GM12878 (cell line): ENCODE data around the gene DRC1. TPM values are rescaled to one million over a fixed set of nuclear protein-coding genes. Genes with fewer than 3 reads are reported as not detected.

Source experiments
- ATAC-seq: fragments of 200-7000 bp; cut with Tn5 transposase; 3 replicates; pipeline ENCODE4 v1.9.1; 2020; ENCODE audit warnings: mild to moderate bottlenecking, moderate library complexity
- BruUV-seq: library from RNA; stranded (reverse); fragments of 400-500 nt; replicated peaks from 2 replicates; lab custom pipeline; 2021; lab: Mats Ljungman, UMichigan
- CTCF ChIA-PET: fragments of 300-600 bp; sonication (Branson Sonifier 250); formaldehyde crosslinking; extraction: SDS; loops from one replicate; lab custom pipeline; 2021; ENCODE audit warnings: inconsistent platforms; lab: Yijun Ruan, JAX
- POLR2A ChIA-PET: fragments of 350-600 bp; formaldehyde crosslinking; extraction: SDS; loops from one replicate; lab custom pipeline; 2021; ENCODE audit warnings: inconsistent platforms; lab: Charles Lee
- RAD21 ChIA-PET: fragments of 300-600 bp; sonication (Branson Sonifier 250); formaldehyde crosslinking; loops from one replicate; lab custom pipeline; 2023; ENCODE audit warnings: antibody characterized with exemption; ENCODE audit not compliant: unreplicated experiment; lab: Charles Lee
- SMC1A ChIA-PET: fragments of 300-600 bp; sonication (Branson Sonifier 250); formaldehyde crosslinking; loops from one replicate; lab custom pipeline; 2023; ENCODE audit not compliant: unreplicated experiment, uncharacterized antibody; lab: Charles Lee
- DNase-seq: peaks from one replicate; pipeline ENCODE4 v3.0.0-alpha.2; 2011; ENCODE audit warnings: low read depth, low spot score
- FAIRE-seq: peaks from 3 replicates; lab custom pipeline; 2011; peaks lifted over from hg19 to GRCh38; lab: Jason Lieb, UNC
- H2AFZ ChIP-seq: 2 replicates; pipeline ENCODE4 v1.6.0; 2011; ENCODE audit warnings: low read depth, low read length, control low read depth; ENCODE audit not compliant: control insufficient read depth
- H3K27ac ChIP-seq: 2 replicates; pipeline ENCODE4 v1.5.1; 2011; ENCODE audit warnings: control low read depth; ENCODE audit not compliant: control insufficient read depth, insufficient read depth
- H3K27me3 ChIP-seq, 2 experiments: replicated peaks in 1 of 2; 2 replicates each; pipeline versions ENCODE4 v1.6.0 to v1.6.1; 2011; ENCODE audit warnings: low read length in 1 of 2; ENCODE audit not compliant: control insufficient read depth in 2 of 2, insufficient read depth in 2 of 2
- H3K36me3 ChIP-seq, 2 experiments: 2 replicates each; pipeline ENCODE4 v1.5.1; 2011; ENCODE audit warnings: low read length in 1 of 2; ENCODE audit not compliant: control insufficient read depth in 2 of 2, insufficient read depth in 2 of 2
- H3K4me1 ChIP-seq: 2 replicates; pipeline ENCODE4 v1.6.1; 2011; ENCODE audit warnings: mild to moderate bottlenecking, low read length, moderate library complexity, mixed read lengths; ENCODE audit not compliant: control insufficient read depth, insufficient read depth
- H3K4me2 ChIP-seq: 2 replicates; pipeline ENCODE4 v1.6.0; 2011; ENCODE audit warnings: control low read depth; ENCODE audit not compliant: control insufficient read depth, insufficient read depth
- H3K4me3 ChIP-seq: fragments of 200-600 bp; sonication (generic); 2 replicates; pipeline ENCODE4 v1.5.1; 2016
- H3K79me2 ChIP-seq: 2 replicates; pipeline ENCODE4 v1.6.0; 2011; ENCODE audit warnings: low read length; ENCODE audit not compliant: control insufficient read depth, insufficient read depth
- H3K9ac ChIP-seq: 2 replicates; pipeline ENCODE4 v1.8.0; 2011; ENCODE audit warnings: low read length, control low read depth, mixed read lengths; ENCODE audit not compliant: control insufficient read depth, insufficient read depth
- H3K9me3 ChIP-seq: replicated peaks from 3 replicates; pipeline ENCODE4 v1.5.1; 2011; ENCODE audit warnings: mild to moderate bottlenecking, low read length; ENCODE audit not compliant: control insufficient read depth, insufficient read depth
- H4K20me1 ChIP-seq: 2 replicates; pipeline ENCODE4 v1.6.0; 2011; ENCODE audit not compliant: control insufficient read depth, insufficient read depth
- BCL11A ChIP-seq: IDR thresholded peaks from 2 replicates; pipeline ENCODE4 v1.6.1; 2011; ENCODE audit warnings: low read depth, low read length
- CEBPB ChIP-seq, 2 experiments: fragments of 150-350 bp in 1 of 2; IDR thresholded peaks; 2 replicates each; pipeline ENCODE4 v1.6.1; 2012 to 2014; ENCODE audit warnings: low read depth in 2 of 2, low read length in 2 of 2, borderline replicate concordance in 1 of 2, inconsistent platforms in 1 of 2
- EED ChIP-seq: sonication (generic); IDR thresholded peaks from 2 replicates; pipeline ENCODE4 v1.6.1; 2016; ENCODE audit warnings: antibody characterized with exemption, low read depth
- EZH2 ChIP-seq: IDR thresholded peaks from 2 replicates; pipeline ENCODE4 v1.6.1; 2012; ENCODE audit warnings: low read depth, mild to moderate bottlenecking, control low read depth, inconsistent platforms, low read length, borderline replicate concordance; ENCODE audit not compliant: control insufficient read depth
- JUND ChIP-seq: IDR thresholded peaks from 2 replicates; pipeline ENCODE4 v1.6.1; 2012; ENCODE audit warnings: low read depth, mild to moderate bottlenecking, low read length, improper control_type of control experiment, moderate library complexity
- MEF2A ChIP-seq: IDR thresholded peaks from 2 replicates; pipeline ENCODE4 v1.6.1; 2011; ENCODE audit warnings: low read depth, mild to moderate bottlenecking, low read length, moderate library complexity; ENCODE audit not compliant: insufficient read depth
- MYC ChIP-seq: IDR thresholded peaks from 2 replicates; pipeline ENCODE4 v1.6.1; 2011; ENCODE audit warnings: mild to moderate bottlenecking, low read length, moderate library complexity, inconsistent platforms; ENCODE audit not compliant: insufficient read depth, insufficient replicate concordance, insufficient read length, severe bottlenecking
- NFIC ChIP-seq: IDR thresholded peaks from 2 replicates; pipeline ENCODE4 v1.6.1; 2012; ENCODE audit warnings: low read depth, mild to moderate bottlenecking, inconsistent platforms, low read length, moderate library complexity
- RAD21 ChIP-seq: IDR thresholded peaks from 2 replicates; pipeline ENCODE4 v1.6.1; 2011; ENCODE audit warnings: mild to moderate bottlenecking, low read depth, low read length, moderate library complexity; ENCODE audit not compliant: insufficient read depth
- SIX5 ChIP-seq: IDR thresholded peaks from 2 replicates; pipeline ENCODE4 v1.6.1; 2011; ENCODE audit warnings: mild to moderate bottlenecking, low read depth, low read length, moderate library complexity; ENCODE audit not compliant: severe bottlenecking
- ZNF274 ChIP-seq: IDR thresholded peaks from one replicate; pipeline ENCODE4 v1.8.0; 2011; ENCODE audit not compliant: insufficient read length, insufficient read depth
- ZNF622 ChIP-seq: fragments of 450-650 bp; IDR thresholded peaks from 2 replicates; pipeline ENCODE4 v1.6.1; 2017; ENCODE audit warnings: mild to moderate bottlenecking, inconsistent platforms
- WGBS: methylation state at CpG from one replicate; pipeline ENCODE4 v1.1.6; 2016; ENCODE audit warnings: low lambda C conversion rate; ENCODE audit not compliant: insufficient replicate concordance, insufficient coverage; ENCODE audit errors: missing lambda C conversion rate; 5-methylcytosine and 5-hydroxymethylcytosine counted together
- in situ Hi-C: fragments of 300-500 bp; cut with MboI; formaldehyde crosslinking; loops from 9 replicates; pipeline ENCODE4 v1.14.3; 2018; ENCODE audit warnings: mixed read lengths
- intact Hi-C: fragments of 100-400 bp; cut with micrococcal nuclease; formaldehyde crosslinking; loops from one replicate; pipeline ENCODE4 v1.14.2; 2022; ENCODE audit not compliant: unreplicated experiment
- polyA plus RNA-seq, 11 experiments: library from polyadenylated mRNA; depleted of rRNA in 4 of 11; unstranded in 6 of 11; stranded (reverse) in 5 of 11; fragments of >200 nt; fragmentation: Nextera tagmentation in 4 of 11; fragmentation: Illumina TruSeq in 1 of 11; extraction: Ambion mirVana in 4 of 11; extraction: Trizol in 1 of 11; gene quantifications; 1 replicate in 1 of 11; 2 replicates in 10 of 11; pipeline versions ENCODE4 v1.2.1 to v1.2.3, GENCODE V29; 2011 to 2016; ENCODE audit warnings: inconsistent platforms in 2 of 11, missing spikeins in 2 of 11, low read depth in 1 of 11
- total RNA-seq, 4 experiments: library from RNA; depleted of rRNA in 3 of 4; stranded (reverse); fragments of >200 nt in 3 of 4; fragmentation: Illumina TruSeq in 1 of 4; extraction: Trizol in 1 of 4; gene quantifications; 2 replicates each; pipeline versions ENCODE4 v1.2.1 to v1.2.3, GENCODE V29; 2013 to 2021
- TF ChIP-seq, protein P1 (sequence below): IDR thresholded peaks from 2 replicates; pipeline ENCODE4 v1.6.1; 2012; ENCODE audit warnings: low read depth, low read length, improper control_type of control experiment
- TF ChIP-seq, protein P2 (sequence below), 3 experiments: IDR thresholded peaks in 2 of 3; conservative IDR thresholded peaks in 1 of 3; 2 replicates each; pipeline ENCODE4 v1.5.1; 2011; ENCODE audit warnings: low read depth in 3 of 3, low read length in 3 of 3, mild to moderate bottlenecking in 3 of 3, control low read depth in 2 of 3, moderate library complexity in 2 of 3, inconsistent platforms in 1 of 3, mixed read lengths in 1 of 3; ENCODE audit not compliant: control insufficient read depth in 2 of 3, insufficient read depth in 1 of 3; ENCODE audit errors: extremely low read depth in 1 of 3
- TF ChIP-seq, protein P3 (sequence below): fragments of 450-650 bp; IDR thresholded peaks from 2 replicates; pipeline ENCODE4 v1.6.1; 2017; ENCODE audit warnings: mild to moderate bottlenecking, moderate library complexity
- TF ChIP-seq, protein P4 (sequence below): fragments of 450-650 bp; IDR thresholded peaks from 2 replicates; pipeline ENCODE4 v1.6.1; 2016; ENCODE audit warnings: mild to moderate bottlenecking

Gene DRC1
- total and polyA plus RNA-seq, 10 of the 15 experiments (the other 5 are each of a cell fraction or from before 2014, with no cell fraction given): 0.03 TPM; not detected in 9

DNA sequence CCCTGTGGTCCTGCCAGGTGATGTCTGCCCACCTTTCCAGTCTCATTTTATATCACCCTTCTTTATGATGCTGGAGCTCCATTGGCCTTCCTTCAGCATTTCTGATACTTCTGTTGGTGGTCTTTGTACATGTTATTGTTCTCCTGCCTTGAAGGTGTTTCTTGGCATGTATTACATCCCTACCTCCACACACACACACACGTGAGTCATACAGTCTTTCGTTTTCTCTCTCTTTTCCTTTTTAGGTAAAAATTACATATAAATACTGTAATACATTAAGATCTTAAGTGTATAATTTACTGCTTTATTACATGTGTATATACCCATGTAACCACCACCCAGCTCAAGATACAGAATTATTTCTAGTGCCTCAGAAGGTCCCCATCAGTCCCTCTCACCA is 44.9 kb upstream of the DRC1 start:
- Histone ChIP-seq H3K79me2 (peaks cover 77% of the 10 kb centered on the region), H4K20me1 (no peaks in the 10 kb centered on the region), H3K9ac (no peak overlapping the region), H3K27ac (no peak overlapping the region), H3K4me3 (no peak overlapping the region), H2AFZ (no peak overlapping the region), H3K36me3 (peaks cover 0 to 4% of the 10 kb centered on the region in 2 experiments; a peak in 1 of 4 replicates), H3K4me1 (no peaks in the 10 kb centered on the region), H3K27me3 (no peaks in the 10 kb centered on the region), H3K4me2 (no peak overlapping the region), H3K9me3 (no peaks in the 10 kb centered on the region)
- no peak for FAIRE-seq
- intact Hi-C loops: no loop called here
- SMC1A ChIA-PET: no interaction called here
- ATAC-seq: no peak
- WGBS: 100% methylated on average over 2 of the region's 2 CpGs
- POLR2A ChIA-PET: interaction anchor here (1.5 kb wide), 1 partner anchor 11 kb away, joined by 4 read pairs; no protein-coding TSS in a partner anchor
- BruUV-seq: no TSS peak
- CTCF ChIA-PET: interaction anchor here (0.6 kb wide), 1 partner anchor 338 kb away, joined by 3 read pairs; no protein-coding TSS in a partner anchor
- DNase-seq: no peak
- RAD21 ChIA-PET: no interaction called here
- in situ Hi-C loops: no loop called here
- TF ChIP-seq MYC (no peak), SIX5 (no peak), MEF2A (no peak), BCL11A (no peak), ZNF622 (no peak), JUND (no peak), EZH2 (no peak), RAD21 (no peak), ZNF274 (no peak), EED (no peak), NFIC (no peak), CEBPB (IDR thresholded peaks at IDR 0.05; ENCODE audit: borderline replicate concordance in 1 of 2, low read depth in 2 of 2, low read length in 2 of 2) (no peak)
- TF ChIP-seq, protein P1, sequence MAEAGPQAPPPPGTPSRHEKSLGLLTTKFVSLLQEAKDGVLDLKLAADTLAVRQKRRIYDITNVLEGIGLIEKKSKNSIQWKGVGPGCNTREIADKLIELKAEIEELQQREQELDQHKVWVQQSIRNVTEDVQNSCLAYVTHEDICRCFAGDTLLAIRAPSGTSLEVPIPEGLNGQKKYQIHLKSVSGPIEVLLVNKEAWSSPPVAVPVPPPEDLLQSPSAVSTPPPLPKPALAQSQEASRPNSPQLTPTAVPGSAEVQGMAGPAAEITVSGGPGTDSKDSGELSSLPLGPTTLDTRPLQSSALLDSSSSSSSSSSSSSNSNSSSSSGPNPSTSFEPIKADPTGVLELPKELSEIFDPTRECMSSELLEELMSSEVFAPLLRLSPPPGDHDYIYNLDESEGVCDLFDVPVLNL: no peak
- TF ChIP-seq, protein P2, sequence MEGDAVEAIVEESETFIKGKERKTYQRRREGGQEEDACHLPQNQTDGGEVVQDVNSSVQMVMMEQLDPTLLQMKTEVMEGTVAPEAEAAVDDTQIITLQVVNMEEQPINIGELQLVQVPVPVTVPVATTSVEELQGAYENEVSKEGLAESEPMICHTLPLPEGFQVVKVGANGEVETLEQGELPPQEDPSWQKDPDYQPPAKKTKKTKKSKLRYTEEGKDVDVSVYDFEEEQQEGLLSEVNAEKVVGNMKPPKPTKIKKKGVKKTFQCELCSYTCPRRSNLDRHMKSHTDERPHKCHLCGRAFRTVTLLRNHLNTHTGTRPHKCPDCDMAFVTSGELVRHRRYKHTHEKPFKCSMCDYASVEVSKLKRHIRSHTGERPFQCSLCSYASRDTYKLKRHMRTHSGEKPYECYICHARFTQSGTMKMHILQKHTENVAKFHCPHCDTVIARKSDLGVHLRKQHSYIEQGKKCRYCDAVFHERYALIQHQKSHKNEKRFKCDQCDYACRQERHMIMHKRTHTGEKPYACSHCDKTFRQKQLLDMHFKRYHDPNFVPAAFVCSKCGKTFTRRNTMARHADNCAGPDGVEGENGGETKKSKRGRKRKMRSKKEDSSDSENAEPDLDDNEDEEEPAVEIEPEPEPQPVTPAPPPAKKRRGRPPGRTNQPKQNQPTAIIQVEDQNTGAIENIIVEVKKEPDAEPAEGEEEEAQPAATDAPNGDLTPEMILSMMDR (IDR thresholded peaks at IDR 0.05 in 2 of 3, conservative IDR thresholded peaks at IDR 0.05 in 1 of 3; ENCODE audit: control insufficient read depth in 2 of 3, extremely low read depth in 1 of 3, insufficient read depth in 1 of 3, low read depth in 3 of 3, low read length in 3 of 3): no peak
- TF ChIP-seq, protein P3, sequence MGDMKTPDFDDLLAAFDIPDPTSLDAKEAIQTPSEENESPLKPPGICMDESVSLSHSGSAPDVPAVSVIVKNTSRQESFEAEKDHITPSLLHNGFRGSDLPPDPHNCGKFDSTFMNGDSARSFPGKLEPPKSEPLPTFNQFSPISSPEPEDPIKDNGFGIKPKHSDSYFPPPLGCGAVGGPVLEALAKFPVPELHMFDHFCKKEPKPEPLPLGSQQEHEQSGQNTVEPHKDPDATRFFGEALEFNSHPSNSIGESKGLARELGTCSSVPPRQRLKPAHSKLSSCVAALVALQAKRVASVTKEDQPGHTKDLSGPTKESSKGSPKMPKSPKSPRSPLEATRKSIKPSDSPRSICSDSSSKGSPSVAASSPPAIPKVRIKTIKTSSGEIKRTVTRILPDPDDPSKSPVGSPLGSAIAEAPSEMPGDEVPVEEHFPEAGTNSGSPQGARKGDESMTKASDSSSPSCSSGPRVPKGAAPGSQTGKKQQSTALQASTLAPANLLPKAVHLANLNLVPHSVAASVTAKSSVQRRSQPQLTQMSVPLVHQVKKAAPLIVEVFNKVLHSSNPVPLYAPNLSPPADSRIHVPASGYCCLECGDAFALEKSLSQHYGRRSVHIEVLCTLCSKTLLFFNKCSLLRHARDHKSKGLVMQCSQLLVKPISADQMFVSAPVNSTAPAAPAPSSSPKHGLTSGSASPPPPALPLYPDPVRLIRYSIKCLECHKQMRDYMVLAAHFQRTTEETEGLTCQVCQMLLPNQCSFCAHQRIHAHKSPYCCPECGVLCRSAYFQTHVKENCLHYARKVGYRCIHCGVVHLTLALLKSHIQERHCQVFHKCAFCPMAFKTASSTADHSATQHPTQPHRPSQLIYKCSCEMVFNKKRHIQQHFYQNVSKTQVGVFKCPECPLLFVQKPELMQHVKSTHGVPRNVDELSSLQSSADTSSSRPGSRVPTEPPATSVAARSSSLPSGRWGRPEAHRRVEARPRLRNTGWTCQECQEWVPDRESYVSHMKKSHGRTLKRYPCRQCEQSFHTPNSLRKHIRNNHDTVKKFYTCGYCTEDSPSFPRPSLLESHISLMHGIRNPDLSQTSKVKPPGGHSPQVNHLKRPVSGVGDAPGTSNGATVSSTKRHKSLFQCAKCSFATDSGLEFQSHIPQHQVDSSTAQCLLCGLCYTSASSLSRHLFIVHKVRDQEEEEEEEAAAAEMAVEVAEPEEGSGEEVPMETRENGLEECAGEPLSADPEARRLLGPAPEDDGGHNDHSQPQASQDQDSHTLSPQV: no peak
- TF ChIP-seq, protein P4, sequence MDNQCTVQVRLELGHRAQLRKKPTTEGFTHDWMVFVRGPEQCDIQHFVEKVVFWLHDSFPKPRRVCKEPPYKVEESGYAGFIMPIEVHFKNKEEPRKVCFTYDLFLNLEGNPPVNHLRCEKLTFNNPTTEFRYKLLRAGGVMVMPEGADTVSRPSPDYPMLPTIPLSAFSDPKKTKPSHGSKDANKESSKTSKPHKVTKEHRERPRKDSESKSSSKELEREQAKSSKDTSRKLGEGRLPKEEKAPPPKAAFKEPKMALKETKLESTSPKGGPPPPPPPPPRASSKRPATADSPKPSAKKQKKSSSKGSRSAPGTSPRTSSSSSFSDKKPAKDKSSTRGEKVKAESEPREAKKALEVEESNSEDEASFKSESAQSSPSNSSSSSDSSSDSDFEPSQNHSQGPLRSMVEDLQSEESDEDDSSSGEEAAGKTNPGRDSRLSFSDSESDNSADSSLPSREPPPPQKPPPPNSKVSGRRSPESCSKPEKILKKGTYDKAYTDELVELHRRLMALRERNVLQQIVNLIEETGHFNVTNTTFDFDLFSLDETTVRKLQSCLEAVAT: no peak
